H1 (cell line): Measurements from ENCODE around the gene NOX5. TPM values are rescaled to one million over a fixed set of nuclear protein-coding genes. Genes with fewer than 3 reads are reported as not detected.

ENCODE experiments used
- CTCF ChIA-PET: fragments of 300-600 bp; sonication (Branson Sonifier 250); formaldehyde crosslinking; loops from one replicate; lab custom pipeline; 2021; ENCODE audit not compliant: partially characterized antibody; lab: Charles Lee
- POLR2A ChIA-PET: fragments of 300-600 bp; sonication (Branson Sonifier 250); formaldehyde crosslinking; loops from one replicate; lab custom pipeline; 2021; ENCODE audit warnings: inconsistent platforms; ENCODE audit not compliant: partially characterized antibody; lab: Charles Lee
- DNase-seq, 2 experiments: peaks; one replicate each; pipeline versions ENCODE4 v3.0.0 to v3.0.0-alpha.2; 2010 to 2022; ENCODE audit warnings: low spot score in 2 of 2, low read depth in 1 of 2, mixed read lengths in 1 of 2
- FAIRE-seq: peaks from 2 replicates; lab custom pipeline; 2011; peaks lifted over from hg19 to GRCh38; lab: Jason Lieb, UNC
- H2AFZ ChIP-seq: 2 replicates; pipeline ENCODE4 v1.8.1; 2012; ENCODE audit warnings: low read length, inconsistent platforms
- H2AK5ac ChIP-seq: 2 replicates; pipeline ENCODE4 v1.6.1; 2013; ENCODE audit warnings: low read depth, low read length
- H2BK120ac ChIP-seq: replicated peaks from 2 replicates; pipeline ENCODE3; 2013; ENCODE audit warnings: low read depth, low read length, inconsistent platforms
- H2BK12ac ChIP-seq: 2 replicates; pipeline ENCODE4 v1.6.1; 2013; ENCODE audit warnings: low read depth, low read length
- H2BK15ac ChIP-seq: 2 replicates; pipeline ENCODE4 v1.6.1; 2013; ENCODE audit warnings: low read length
- H2BK20ac ChIP-seq: 2 replicates; pipeline ENCODE4 v1.6.1; 2013; ENCODE audit warnings: low read length
- H2BK5ac ChIP-seq: 2 replicates; pipeline ENCODE4 v1.6.1; 2013; ENCODE audit warnings: low read depth, low read length
- H3K14ac ChIP-seq: 2 replicates; pipeline ENCODE4 v1.6.1; 2013; ENCODE audit warnings: inconsistent platforms; ENCODE audit not compliant: insufficient read length
- H3K18ac ChIP-seq: 2 replicates; pipeline ENCODE4 v1.6.1; 2013; ENCODE audit warnings: low read length; ENCODE audit errors: extremely low read depth
- H3K23ac ChIP-seq: 2 replicates; pipeline ENCODE4 v1.6.1; 2013; ENCODE audit warnings: inconsistent platforms; ENCODE audit not compliant: insufficient read length
- H3K23me2 ChIP-seq: 2 replicates; pipeline ENCODE4 v1.6.1; 2013; ENCODE audit warnings: low read depth, low read length
- H3K27ac ChIP-seq: 2 replicates; pipeline ENCODE4 v1.6.1; 2011; ENCODE audit warnings: low read depth, low read length, inconsistent platforms
- H3K27me3 ChIP-seq, 4 experiments: replicated peaks in 1 of 4; 1 replicate in 1 of 4; 2 replicates in 3 of 4; pipeline versions ENCODE4 v1.6.1 to v1.8.1; 2011 to 2013; ENCODE audit warnings: low read length in 3 of 4, mild to moderate bottlenecking in 3 of 4, inconsistent platforms in 2 of 4, mixed read lengths in 2 of 4, moderate library complexity in 1 of 4; ENCODE audit not compliant: control insufficient read depth in 3 of 4, insufficient read depth in 3 of 4; ENCODE audit errors: extremely low read depth in 1 of 4
- H3K36me3 ChIP-seq, 4 experiments: 2 replicates each; pipeline versions ENCODE4 v1.6.1 to v1.8.1; 2011 to 2013; ENCODE audit warnings: mild to moderate bottlenecking in 4 of 4, low read length in 3 of 4, moderate library complexity in 2 of 4, control low read depth in 1 of 4, inconsistent platforms in 1 of 4; ENCODE audit not compliant: insufficient read depth in 4 of 4, control insufficient read depth in 2 of 4
- H3K4ac ChIP-seq: replicated peaks from 2 replicates; pipeline ENCODE3; 2013; ENCODE audit warnings: low read length, low read depth, mixed read lengths, inconsistent platforms; ENCODE audit not compliant: insufficient read length
- H3K4me1 ChIP-seq, 4 experiments: replicated peaks in 1 of 4; 1 replicate in 1 of 4; 2 replicates in 3 of 4; pipeline versions ENCODE4 v1.6.1 to v1.8.1; 2011 to 2013; ENCODE audit warnings: low read length in 3 of 4, inconsistent platforms in 2 of 4, mixed read lengths in 1 of 4; ENCODE audit not compliant: insufficient read depth in 4 of 4, control insufficient read depth in 3 of 4
- H3K4me2 ChIP-seq, 2 experiments: 2 replicates each; pipeline versions ENCODE4 v1.6.1 to v1.8.1; 2011 to 2013; ENCODE audit warnings: low read depth in 2 of 2, low read length in 2 of 2, control low read depth in 1 of 2, inconsistent platforms in 1 of 2, mild to moderate bottlenecking in 1 of 2; ENCODE audit not compliant: insufficient read depth in 1 of 2
- H3K4me3 ChIP-seq, 4 experiments: fragments of 200-600, 300-600 bp in 1 of 4; sonication (generic), shearing (Covaris generic), sonication (Bioruptor Twin) in 1 of 4; 2 replicates each; pipeline versions ENCODE4 v1.5.1 to v1.8.1; 2011 to 2016; ENCODE audit warnings: low read length in 4 of 4, low read depth in 3 of 4, control low read depth in 2 of 4, inconsistent platforms in 2 of 4, mild to moderate bottlenecking in 2 of 4, mixed read lengths in 1 of 4, moderate library complexity in 1 of 4; ENCODE audit not compliant: insufficient read depth in 2 of 4; ENCODE audit errors: extremely low read depth in 1 of 4
- H3K56ac ChIP-seq: replicated peaks from 2 replicates; pipeline ENCODE3; 2013; ENCODE audit warnings: low read depth, mild to moderate bottlenecking, mixed read lengths, low read length, inconsistent platforms; ENCODE audit not compliant: insufficient read length
- H3K79me1 ChIP-seq: 2 replicates; pipeline ENCODE4 v1.6.1; 2013; ENCODE audit warnings: low read depth, low read length, control low read depth
- H3K79me2 ChIP-seq, 2 experiments: 2 replicates each; pipeline versions ENCODE4 v1.6.1 to v1.8.1; 2012 to 2013; ENCODE audit warnings: low read length in 2 of 2, mild to moderate bottlenecking in 2 of 2, inconsistent platforms in 1 of 2; ENCODE audit not compliant: insufficient read depth in 2 of 2, control insufficient read depth in 1 of 2
- H3K9ac ChIP-seq, 4 experiments: replicated peaks in 1 of 4; 1 replicate in 1 of 4; 2 replicates in 3 of 4; pipeline versions ENCODE4 v1.6.1 to v1.8.1; 2011 to 2013; ENCODE audit warnings: low read depth in 3 of 4, low read length in 3 of 4, control low read depth in 2 of 4, mild to moderate bottlenecking in 2 of 4, moderate library complexity in 2 of 4, inconsistent platforms in 1 of 4; ENCODE audit errors: extremely low read depth in 1 of 4
- H3K9me3 ChIP-seq, 2 experiments: 2 replicates each; pipeline versions ENCODE4 v1.6.1 to v1.8.1; 2012 to 2013; ENCODE audit warnings: mild to moderate bottlenecking in 2 of 2, moderate library complexity in 2 of 2, control low read depth in 1 of 2, inconsistent platforms in 1 of 2, low read depth in 1 of 2, low read length in 1 of 2, mixed read lengths in 1 of 2; ENCODE audit not compliant: insufficient read depth in 2 of 2
- H4K20me1 ChIP-seq, 2 experiments: replicated peaks in 1 of 2; 2 replicates each; pipeline versions ENCODE3 to v1.8.1; 2011 to 2013; ENCODE audit warnings: inconsistent platforms in 2 of 2, low read length in 2 of 2, mild to moderate bottlenecking in 1 of 2; ENCODE audit not compliant: insufficient read depth in 2 of 2, control insufficient read depth in 1 of 2
- H4K5ac ChIP-seq: 2 replicates; pipeline ENCODE4 v1.6.1; 2013; ENCODE audit warnings: low read length, low read depth, mixed read lengths, inconsistent platforms; ENCODE audit not compliant: insufficient read length
- H4K8ac ChIP-seq: 2 replicates; pipeline ENCODE4 v1.8.0; 2013; ENCODE audit warnings: mild to moderate bottlenecking, moderate library complexity, low read length, inconsistent platforms; ENCODE audit not compliant: insufficient read depth; ENCODE audit errors: extremely low read depth
- H4K91ac ChIP-seq: replicated peaks from 2 replicates; pipeline ENCODE3; 2013; ENCODE audit warnings: low read length, mixed read lengths, inconsistent platforms; ENCODE audit not compliant: insufficient read length
- BCL11A ChIP-seq, 2 experiments: IDR thresholded peaks; one replicate each; pipeline ENCODE4 v1.6.1; 2011; ENCODE audit warnings: low read depth in 2 of 2, low read length in 2 of 2, mild to moderate bottlenecking in 2 of 2
- CBX8 ChIP-seq: fragments of 300-800, 300-1000 bp; sonication (generic); IDR thresholded peaks from 2 replicates; pipeline ENCODE4 v1.7.1; 2016; ENCODE audit warnings: low read depth, low read length, borderline replicate concordance
- CTBP2 ChIP-seq: IDR thresholded peaks from 2 replicates; pipeline ENCODE4 v1.7.0; 2011; ENCODE audit warnings: borderline replicate concordance, mild to moderate bottlenecking, moderate library complexity, mixed read lengths, low read length; ENCODE audit not compliant: insufficient read depth, insufficient read length
- HDAC2 ChIP-seq, 2 experiments: fragments of 300-600 bp in 1 of 2; sonication (generic) in 1 of 2; IDR thresholded peaks; 2 replicates each; pipeline ENCODE4 v1.6.1; 2011 to 2012; ENCODE audit warnings: low read depth in 2 of 2, low read length in 2 of 2, mild to moderate bottlenecking in 2 of 2, moderate library complexity in 2 of 2, borderline replicate concordance in 1 of 2, inconsistent platforms in 1 of 2
- KDM4A ChIP-seq: IDR thresholded peaks from one replicate; pipeline ENCODE4 v1.7.1; 2012; ENCODE audit warnings: low read depth, mild to moderate bottlenecking, moderate library complexity, low read length, inconsistent platforms; ENCODE audit not compliant: severe bottlenecking
- MAFK ChIP-seq: IDR thresholded peaks from 2 replicates; pipeline ENCODE4 v1.6.1; 2012; ENCODE audit warnings: low read depth, mild to moderate bottlenecking, improper control_type of control experiment, low read length
- MAX ChIP-seq: IDR thresholded peaks from 2 replicates; pipeline ENCODE4 v1.6.1; 2012; ENCODE audit warnings: inconsistent platforms
- NRF1 ChIP-seq: IDR thresholded peaks from 2 replicates; pipeline ENCODE4 v1.6.1; 2011; ENCODE audit warnings: mild to moderate bottlenecking, low read depth, low read length, improper control_type of control experiment
- SP1 ChIP-seq: IDR thresholded peaks from 2 replicates; pipeline ENCODE4 v1.6.1; 2011; ENCODE audit warnings: low read depth, low read length
- SP4 ChIP-seq: IDR thresholded peaks from 2 replicates; pipeline ENCODE4 v1.6.1; 2012; ENCODE audit warnings: low read length, inconsistent platforms
- USF2 ChIP-seq: IDR thresholded peaks from 2 replicates; pipeline ENCODE4 v1.6.1; 2011; ENCODE audit warnings: low read length, improper control_type of control experiment
- YY1 ChIP-seq: IDR thresholded peaks from 2 replicates; pipeline ENCODE4 v1.6.1; 2011; ENCODE audit warnings: low read depth, mild to moderate bottlenecking, low read length
- WGBS, 2 experiments: shearing (Covaris generic) in 1 of 2; methylation state at CpG; one replicate each; pipeline versions ENCODE4 v1.1.6 to v1.1.7; 2013 to 2015; ENCODE audit warnings: low lambda C conversion rate in 2 of 2, mixed read lengths in 2 of 2, inconsistent platforms in 1 of 2, low coverage in 1 of 2, missing lambda C conversion rate in 1 of 2; ENCODE audit not compliant: insufficient replicate concordance in 2 of 2, insufficient coverage in 1 of 2, insufficient read length in 1 of 2; ENCODE audit errors: extremely low coverage in 1 of 2, missing lambda C conversion rate in 1 of 2; 5-methylcytosine and 5-hydroxymethylcytosine counted together
- polyA plus RNA-seq, 7 experiments: library from polyadenylated mRNA; depleted of rRNA in 3 of 7; stranded (reverse) in 5 of 7; unstranded in 2 of 7; fragments of >200 nt in 5 of 7; fragments of 200-250 nt in 2 of 7; gene quantifications; 1 replicate in 5 of 7; 2 replicates in 1 of 7; 4 replicates in 1 of 7; pipeline versions ENCODE4 v1.2.1 to v1.2.3, GENCODE V29; 2011 to 2013; ENCODE audit warnings: missing spikeins in 2 of 7, mixed read lengths in 2 of 7
- total RNA-seq: library from RNA; stranded (reverse); fragmentation: NEBNext Ultra II Directional; extraction: Animal tissue kit (Norgen Biotek cat#: 25700); gene quantifications from 2 replicates; pipeline ENCODE4 v1.2.1, GENCODE V29; 2021

Gene NOX5
- total and polyA plus RNA-seq, 2 of the 8 experiments (the other 6 are each of a cell fraction or from before 2014, with no cell fraction given) = under 0.01 TPM; not detected in 1

DNA sequence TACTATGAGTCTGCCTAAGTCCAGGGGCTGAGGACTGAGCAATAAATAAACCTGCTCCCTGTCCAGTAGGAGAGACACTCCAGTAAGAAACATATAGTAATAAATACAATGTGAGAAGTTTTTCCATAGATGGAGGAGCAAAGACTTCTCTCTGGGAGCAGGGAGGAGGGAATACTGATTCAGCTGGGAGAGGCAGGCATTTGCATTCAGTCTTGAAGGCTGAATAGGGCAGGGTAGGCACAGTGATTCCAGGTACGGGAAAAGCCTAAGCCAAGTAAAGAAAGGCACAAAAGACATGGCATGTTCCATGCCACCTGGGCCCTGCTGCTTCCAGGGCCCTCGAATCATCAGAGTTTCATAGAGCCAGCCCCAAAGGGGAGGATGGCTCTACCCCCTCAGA lies 86.3 kb downstream of the NOX5 start:
- H3K79me2 ChIP-seq = no peaks in the 10 kb centered on the region
- no peak overlapping the region for H2BK5ac ChIP-seq
- 88% methylated on average over 2 of the region's 2 CpGs; no CpG with 5 or more reads in 1 of the 2 experiments for WGBS, 2 experiments
- H2BK12ac ChIP-seq = no peak overlapping the region
- no peaks in the 10 kb centered on the region; a peak in 1 of 7 replicates for H3K27me3 ChIP-seq
- H3K4me1 ChIP-seq = peaks cover 0 to 3% (median 0%) of the 10 kb centered on the region in 4 experiments; a peak in 2 of 7 replicates
- no peak overlapping the region for H4K8ac ChIP-seq
- H2BK15ac ChIP-seq = no peak overlapping the region
- H3K4me3 ChIP-seq = no peak overlapping the region
- no peak overlapping the region for H2AK5ac ChIP-seq
- H3K23ac ChIP-seq = no peak overlapping the region
- no peak for DNase-seq
- no peak overlapping the region for H2BK20ac ChIP-seq
- no peak for FAIRE-seq
- no peak overlapping the region for H4K5ac ChIP-seq
- no peak overlapping the region for H4K91ac ChIP-seq
- no peak overlapping the region for H3K27ac ChIP-seq
- no peaks in the 10 kb centered on the region for H3K36me3 ChIP-seq
- no peak overlapping the region for H3K18ac ChIP-seq
- H4K20me1 ChIP-seq = no peaks in the 10 kb centered on the region
- no peaks in the 10 kb centered on the region for H3K9me3 ChIP-seq
- no peaks in the 10 kb centered on the region; the same call in 1 of the 2 replicates for H3K23me2 ChIP-seq
- H3K79me1 ChIP-seq = no peaks in the 10 kb centered on the region
- H2AFZ ChIP-seq = no peak overlapping the region
- H3K9ac ChIP-seq = no peak overlapping the region
- H3K56ac ChIP-seq = no peak overlapping the region
- POLR2A ChIA-PET = interaction anchor here (1.3 to 1.6 kb wide), 2 partner anchors 9 to 11 kb away, joined by 3 read pairs; no protein-coding TSS in a partner anchor
- CTCF ChIA-PET = interaction anchor here (1.3 to 1.4 kb wide), 2 partner anchors 28 to 38 kb away, joined by 3 to 5 read pairs; no protein-coding TSS in a partner anchor
- no peak overlapping the region for H2BK120ac ChIP-seq
- no peak overlapping the region for H3K14ac ChIP-seq
- no peak overlapping the region for H3K4me2 ChIP-seq
- H3K4ac ChIP-seq = no peak overlapping the region
- TF ChIP-seq NRF1 = no peak
- TF ChIP-seq MAFK = no peak
- no peak for TF ChIP-seq KDM4A
- TF ChIP-seq SP1 = no peak
- no peak for TF ChIP-seq BCL11A (IDR thresholded peaks at IDR 0.05; ENCODE audit: low read depth in 2 of 2, low read length in 2 of 2)
- TF ChIP-seq CTBP2 = no peak
- no peak for TF ChIP-seq SP4
- TF ChIP-seq CBX8 = no peak
- TF ChIP-seq YY1 = no peak
- TF ChIP-seq MAX = no peak
- TF ChIP-seq USF2 = no peak
- no peak for TF ChIP-seq HDAC2 (IDR thresholded peaks at IDR 0.05; ENCODE audit: borderline replicate concordance in 1 of 2, low read depth in 2 of 2, low read length in 2 of 2)
